ENCODE results near the gene THAP3.

THAP3 gene

GRCh38 chr1:6627031-6627430, 2.4 kb downstream of the THAP3 start:
- POLR2A ChIA-PET: no interaction called here
- CTCF ChIA-PET: interaction anchor here (1.3 kb wide), 1 partner anchor 73 kb away, joined by 4 read pairs; the partner anchor contains the start of gene NOL9

GRCh38 chr1:6627841-6628545, 3.3 kb downstream of the THAP3 start:
- no peak for DNase-seq (ENCODE audit: extremely low spot score)
- no peak for TF ChIP-seq CTCF (IDR thresholded peaks at IDR 0.05; ENCODE audit: control extremely low read depth, extremely low read depth, low read depth, missing control alignments)
- POLR2A ChIA-PET: no interaction called here
- CTCF ChIA-PET: interaction anchor here (1.3 kb wide), 2 partner anchors 18 to 74 kb away, joined by 3 to 4 read pairs; partner anchors contain the start of gene NOL9

More at GRCh38 chr1:6627031-6627430, 2.4 kb downstream of the THAP3 start:
- DNase-seq (ENCODE audit: extremely low spot score): no peak
- no peak for TF ChIP-seq CTCF (IDR thresholded peaks at IDR 0.05; ENCODE audit: control extremely low read depth, extremely low read depth, low read depth, missing control alignments)

- ChIA-PET POLR2A (interaction anchor here (0.5 kb wide), 1 partner anchor 1024 kb away, joined by 6 read pairs; no protein-coding TSS in a partner anchor), CTCF (interaction anchor here (1.3 kb wide), 1 partner anchor 17 kb away, joined by 3 read pairs; no protein-coding TSS in a partner anchor)
- no peak for TF ChIP-seq CTCF (IDR thresholded peaks at IDR 0.05; ENCODE audit: control extremely low read depth, extremely low read depth, low read depth, missing control alignments)
- no peak for DNase-seq (ENCODE audit: extremely low spot score)
These were observed 4.4 kb downstream of the THAP3 start for GRCh38 chr1:6628971-6629479.

GRCh38 chr1:6630027-6630426, 5.4 kb downstream of the THAP3 start:
- ChIA-PET CTCF (interaction anchor here (1.8 kb wide), 1 partner anchor 16 kb away, joined by 5 read pairs; no protein-coding TSS in a partner anchor), POLR2A (no interaction called here)
- no peak for TF ChIP-seq CTCF (IDR thresholded peaks at IDR 0.05; ENCODE audit: control extremely low read depth, extremely low read depth, low read depth, missing control alignments)
- DNase-seq (ENCODE audit: extremely low spot score): no peak

GRCh38 chr1:6631058-6631457, 6.4 kb downstream of the THAP3 start:
- CTCF ChIA-PET: interaction anchor here (1.8 kb wide), 2 partner anchors 8 to 15 kb away, joined by 5 to 6 read pairs; no protein-coding TSS in a partner anchor
- no peak for TF ChIP-seq CTCF (IDR thresholded peaks at IDR 0.05; ENCODE audit: control extremely low read depth, extremely low read depth, low read depth, missing control alignments)
- DNase-seq (ENCODE audit: extremely low spot score): no peak
- POLR2A ChIA-PET: no interaction called here

GRCh38 chr1:6632588-6633514, 8.2 kb downstream of the THAP3 start:
- ChIA-PET POLR2A (interaction anchor here (1.2 kb wide), 1 partner anchor 8 kb away, joined by 3 read pairs; no protein-coding TSS in a partner anchor), CTCF (interaction anchor here (0.8 to 1.8 kb wide), 5 partner anchors 9 to 79 kb away, joined by 3 to 8 read pairs (median 3); partner anchors contain the start of genes DNAJC11 and NOL9)
- TF ChIP-seq CTCF (IDR thresholded peaks at IDR 0.05; ENCODE audit: control extremely low read depth, extremely low read depth, low read depth, missing control alignments): no peak
- no peak for DNase-seq (ENCODE audit: extremely low spot score)
